C4-2B (cell line): Measurements from ENCODE around the gene GALNT12.

Experiments used
- CTCF ChIP-seq: fragments of 450-650 bp; conservative IDR thresholded peaks from 2 replicates; pipeline ENCODE4 v1.5.1; 2017; ENCODE audit warnings: mild to moderate bottlenecking
- ZFX ChIP-seq: fragments of 450-650 bp; IDR thresholded peaks from 2 replicates; pipeline ENCODE4 v1.6.1; 2017

- TF ChIP-seq CTCF (no peak), ZFX (no peak)
Measured at GRCh38 chr9:98882569-98882923, 75.1 kb downstream of the GALNT12 start.
